GM18873 (cell line): ENCODE measurements around the gene CYB5R2.
"Not testable (repeated sequence)": the region's sequence is repeated elsewhere in the genome, so short reads cannot be mapped to it uniquely, and the experiment has no call there.

ENCODE experiments used
- ATAC-seq: cut with Tn5 transposase; IDR thresholded peaks from one replicate; pipeline ENCODE4 v1.9.1; 2021; ENCODE audit warnings: mild to moderate bottlenecking, moderate library complexity, moderate number of reproducible peaks; ENCODE audit not compliant: unreplicated experiment, low FRiP score

CYB5R2 gene

GRCh38 chr11:7670641-7671040 lies 2.7 kb downstream of the CYB5R2 start:
- ATAC-seq: no peak

GRCh38 chr11:7668911-7669310 lies 4.4 kb downstream of the CYB5R2 start:
- ATAC-seq: no peak

DNA sequence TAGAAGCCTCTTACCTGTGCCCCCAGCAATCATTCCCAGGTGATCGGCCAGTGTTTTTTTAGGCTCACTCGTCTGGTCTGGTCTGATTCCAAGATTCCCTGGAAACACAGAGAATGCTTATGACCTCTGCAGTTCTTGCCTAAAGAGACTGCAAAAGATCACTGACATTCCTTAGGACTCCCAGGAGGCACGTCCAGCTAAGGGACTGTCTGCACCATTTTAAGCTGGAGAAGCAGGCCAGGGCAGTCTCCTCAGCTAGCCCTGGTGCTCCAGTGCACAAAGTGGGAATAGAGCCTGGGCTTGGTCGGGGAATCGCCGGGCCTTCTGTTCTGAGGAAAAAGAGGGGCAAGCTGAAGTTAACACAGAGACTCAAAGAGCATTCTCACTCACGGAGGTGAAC lies 4.8 kb downstream of the CYB5R2 start:
- ATAC-seq: no peak

GRCh38 chr11:7667460-7667859 lies 5.8 kb downstream of the CYB5R2 start:
- no peak for ATAC-seq

GRCh38 chr11:7666292-7666866 lies 6.9 kb downstream of the CYB5R2 start:
- ATAC-seq: no peak

GRCh38 chr11:7665473-7666291 lies 7.6 kb downstream of the CYB5R2 start:
- ATAC-seq: peak; percentile 93

DNA sequence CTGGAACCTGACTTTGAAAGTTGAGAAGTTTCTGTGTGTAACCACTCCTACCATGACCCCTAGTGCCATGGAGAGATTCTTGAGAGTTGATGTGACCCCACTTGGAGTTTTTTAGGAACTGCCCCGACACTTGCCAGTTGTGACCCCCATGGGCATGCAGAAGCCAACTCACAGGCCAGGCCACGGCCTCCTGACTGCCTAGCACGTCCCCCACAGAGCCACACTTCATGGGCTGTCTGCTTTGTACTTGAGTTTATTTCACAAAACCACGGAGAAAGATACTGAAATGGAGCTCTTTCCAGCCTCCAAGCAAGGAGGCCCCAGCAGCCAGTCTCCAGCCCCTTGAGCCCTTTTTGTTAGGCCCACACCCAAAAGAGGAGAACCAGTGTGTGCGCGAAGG lies 8.4 kb downstream of the CYB5R2 start:
- ATAC-seq: no peak

DNA sequence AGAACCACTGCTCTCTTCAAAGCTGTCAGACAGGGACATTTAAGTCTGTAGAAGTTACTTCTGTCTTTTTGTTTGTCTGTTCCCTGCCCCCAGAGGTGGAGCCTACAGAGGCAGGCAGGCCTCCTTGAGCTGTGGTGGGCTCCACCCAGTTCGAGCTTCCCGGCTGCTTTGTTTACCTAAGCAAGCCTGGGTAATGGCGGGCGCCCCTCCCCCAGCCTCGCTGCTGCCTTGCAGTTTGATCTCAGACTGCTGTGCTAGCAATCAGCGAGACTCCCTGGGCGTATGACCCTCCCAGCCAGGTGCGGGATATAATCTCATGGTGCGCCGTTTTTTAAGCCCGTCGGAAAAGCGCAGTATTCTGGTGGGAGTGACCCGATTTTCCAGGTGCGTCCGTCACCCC lies 9.8 kb downstream of the CYB5R2 start:
- ATAC-seq: not testable (repeated sequence)

GRCh38 chr11:7657306-7658025 lies 15.8 kb downstream of the CYB5R2 start:
- ATAC-seq: no peak

DNA sequence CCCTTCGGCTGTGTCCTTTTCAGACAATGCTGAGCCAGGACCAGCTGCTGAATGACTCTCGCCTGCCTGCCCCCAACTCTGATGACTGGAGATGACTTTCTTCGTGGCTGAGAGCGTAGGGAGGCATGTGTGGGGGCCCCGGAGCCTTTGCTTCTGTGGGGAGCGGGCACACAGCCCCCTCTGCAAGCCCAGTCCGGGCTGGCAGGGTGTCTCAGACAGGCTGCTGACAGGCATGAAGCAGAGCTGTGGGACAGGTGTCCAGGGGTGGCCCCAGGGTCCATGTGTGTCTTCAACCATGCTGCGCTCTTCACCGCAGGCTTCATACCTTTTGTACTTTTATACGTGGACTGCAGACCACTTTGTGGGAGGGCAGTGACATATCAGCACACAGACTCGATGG lies 16.6 kb downstream of the CYB5R2 start:
- ATAC-seq: no peak

DNA sequence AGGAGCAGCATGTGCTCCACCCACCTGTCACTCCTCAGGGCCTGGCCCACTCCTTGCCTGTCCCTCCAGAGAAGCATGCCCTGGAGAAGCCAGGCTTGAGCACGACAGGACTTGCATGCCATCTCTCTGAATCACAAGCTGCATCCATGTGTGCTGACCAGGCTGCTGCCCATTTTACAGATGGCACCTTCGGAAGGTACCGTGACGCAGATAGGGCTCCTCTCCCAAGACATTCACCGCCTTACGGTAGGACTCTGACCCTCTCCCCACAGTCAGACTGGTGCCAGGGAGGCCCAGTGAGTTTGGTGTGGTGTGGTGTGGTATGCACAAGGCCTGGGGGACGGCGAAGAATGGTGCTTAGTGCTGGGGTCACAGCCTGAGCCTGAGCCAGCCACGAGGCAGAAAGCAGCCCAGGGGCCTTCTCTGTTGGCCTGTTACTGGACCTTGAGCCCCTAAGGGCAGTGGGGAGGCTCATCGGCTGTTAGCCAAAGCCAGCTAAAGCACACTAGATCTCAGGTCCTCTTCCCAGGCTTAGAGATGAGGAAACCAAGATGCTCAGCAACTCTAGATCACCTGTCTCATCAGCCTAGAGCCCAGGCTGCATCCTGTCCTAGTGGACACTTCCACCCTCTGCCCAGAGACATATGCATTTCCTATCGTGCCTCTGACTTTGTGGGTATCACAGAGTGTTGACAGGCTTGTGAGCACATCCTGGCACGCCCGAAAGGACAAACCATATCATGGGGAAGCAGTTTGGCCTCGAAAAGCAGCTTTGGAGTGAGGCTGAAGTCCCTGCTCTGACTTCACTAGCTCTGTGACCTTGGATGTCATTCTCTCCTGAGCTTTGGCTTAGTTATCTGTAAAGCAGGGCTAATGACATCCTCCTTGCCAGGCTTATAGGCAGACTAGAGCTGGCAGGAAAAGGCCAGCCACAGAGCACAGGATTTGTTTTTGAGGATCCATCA lies 17.8 kb downstream of the CYB5R2 start:
- no peak for ATAC-seq

- no peak for ATAC-seq
Measured at GRCh38 chr11:7654195-7654705, 19.1 kb downstream of the CYB5R2 start.

DNA sequence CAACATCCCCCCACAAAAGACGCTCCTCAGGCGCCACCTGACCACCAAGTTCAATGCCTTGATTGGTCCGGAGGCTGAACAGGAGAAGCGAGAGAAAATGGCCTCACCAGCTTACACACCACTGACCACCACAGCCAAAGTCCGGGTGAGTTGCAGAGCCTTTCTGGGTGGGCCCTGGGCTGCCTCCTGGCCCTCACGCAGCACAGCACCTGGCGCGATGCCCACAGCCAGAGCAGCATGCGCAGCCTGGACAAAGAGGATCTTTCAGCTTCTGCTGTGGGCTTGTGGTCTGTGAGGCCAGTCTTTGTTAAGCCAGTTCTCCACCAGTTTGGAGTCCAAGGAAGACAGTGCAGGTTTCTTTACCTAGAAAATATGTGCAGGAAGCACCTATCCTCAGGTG lies 21.6 kb downstream of the CYB5R2 start:
- ATAC-seq: no peak

GRCh38 chr11:7651140-7651551 lies 22.2 kb downstream of the CYB5R2 start:
- ATAC-seq: no peak

DNA sequence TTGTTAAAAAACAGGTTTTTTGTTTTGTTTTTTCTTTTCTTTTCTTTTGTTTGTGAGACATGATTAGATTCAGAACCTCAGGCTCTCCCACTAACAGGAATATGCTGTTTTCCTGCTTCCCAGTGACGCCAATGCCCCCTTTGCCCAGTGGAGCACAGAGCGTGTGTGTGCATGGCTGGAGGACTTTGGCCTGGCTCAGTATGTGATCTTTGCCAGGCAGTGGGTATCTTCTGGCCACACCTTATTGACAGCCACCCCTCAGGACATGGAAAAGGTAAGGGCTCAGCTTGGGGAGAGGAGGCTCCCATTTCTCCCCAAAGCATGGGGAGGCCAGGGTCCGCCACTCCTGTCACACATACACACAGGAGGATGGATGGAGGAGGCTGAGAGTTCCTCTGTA lies 25.0 kb downstream of the CYB5R2 start:
- no peak for ATAC-seq

DNA sequence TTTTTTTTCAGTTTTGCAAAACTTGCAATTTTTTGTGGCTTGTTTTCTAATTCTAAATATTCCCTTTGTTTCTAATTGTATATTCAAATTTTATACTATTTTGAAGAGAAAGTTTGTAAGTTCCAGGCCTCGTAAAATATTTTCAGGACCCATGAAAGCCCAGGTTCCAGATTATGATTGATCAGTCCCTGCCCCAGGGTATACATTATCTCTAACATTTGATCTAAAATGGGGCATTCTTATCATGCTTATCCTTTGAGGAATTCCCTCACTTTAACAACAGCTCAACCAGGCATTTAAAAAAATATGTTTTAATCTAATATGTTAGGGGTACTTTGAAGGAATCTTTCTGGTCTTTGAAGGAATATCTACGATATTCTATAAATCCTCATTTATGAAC lies 26.4 kb downstream of the CYB5R2 start:
- no peak for ATAC-seq

GRCh38 chr11:7645206-7645605 lies 28.1 kb downstream of the CYB5R2 start:
- ATAC-seq: no peak

GRCh38 chr11:7643314-7643713 lies 30.0 kb downstream of the CYB5R2 start:
- ATAC-seq: no peak

GRCh38 chr11:7642747-7643146 lies 30.6 kb downstream of the CYB5R2 start:
- ATAC-seq: no peak

GRCh38 chr11:7640816-7641215 lies 32.5 kb downstream of the CYB5R2 start:
- ATAC-seq: no peak
